ENCODE results near the gene ST3GAL3.

The ST3GAL3 gene

DNA sequence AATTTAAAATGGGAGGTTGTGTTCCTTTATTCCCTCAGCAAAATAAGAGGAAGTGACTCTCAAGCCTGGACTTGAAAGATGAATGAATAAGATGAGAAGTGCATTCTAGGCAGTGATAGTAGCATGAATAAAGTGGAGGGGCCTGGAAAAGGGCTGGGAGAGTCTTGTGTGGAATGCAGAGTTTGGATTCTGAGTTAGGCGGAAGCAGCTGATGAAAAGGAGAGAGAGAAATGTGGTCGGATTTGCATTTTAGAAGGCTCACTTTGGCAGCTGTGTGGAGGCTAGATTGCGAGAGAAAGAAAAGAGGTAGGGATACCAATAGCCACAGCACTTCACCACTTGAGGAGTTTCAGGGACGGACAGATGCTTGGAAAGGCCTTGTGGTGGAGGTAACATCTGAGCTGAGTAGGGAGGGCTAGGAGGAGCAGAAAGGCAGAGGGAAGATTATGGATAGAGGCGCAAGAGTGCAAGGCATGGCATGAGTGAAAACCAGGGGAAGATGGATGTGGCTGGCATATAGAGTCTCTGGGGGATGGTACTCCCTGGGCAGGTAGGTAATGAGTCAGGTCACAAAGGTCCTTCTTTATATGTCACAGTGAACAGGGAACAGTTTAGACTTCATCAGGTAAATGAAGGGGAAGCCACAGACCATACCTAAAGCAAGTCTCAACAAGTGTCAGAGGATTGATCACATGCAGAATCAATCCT lies 59.6 kb downstream of the ST3GAL3 start:
- H3K9ac ChIP-seq (ENCODE audit: insufficient read length, low read depth) = peak overlapping the region; percentile 63

DNA sequence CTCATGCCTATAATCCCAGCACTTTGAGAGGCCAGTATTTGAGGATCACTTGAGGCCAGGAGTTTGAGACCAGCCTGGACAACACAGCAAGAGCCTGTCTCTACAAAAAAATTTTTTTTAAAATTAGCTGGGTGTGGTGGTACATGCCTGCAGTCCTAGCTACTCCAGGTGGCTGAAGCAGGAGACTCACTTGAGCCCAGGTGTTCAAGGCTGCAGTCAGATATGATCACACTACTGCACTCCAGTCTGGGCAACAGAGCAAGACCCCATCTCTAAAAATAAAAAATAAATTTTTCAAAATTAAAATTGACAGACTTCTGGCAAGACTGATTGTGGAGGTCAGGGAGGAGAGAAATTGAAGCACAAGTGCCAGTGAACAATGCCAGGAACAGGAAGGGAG lies 60.8 kb downstream of the ST3GAL3 start:
- H3K36me3 ChIP-seq (ENCODE audit: insufficient read depth, insufficient read length, low read length) = no peaks in the 10 kb centered on the region
- H3K4me1 ChIP-seq (ENCODE audit: insufficient read depth, insufficient read length) = peaks cover 12% of the 10 kb centered on the region
- TF ChIP-seq SUZ12 (IDR thresholded peaks at IDR 0.05; ENCODE audit: extremely low read depth, insufficient read depth, insufficient read length) (no peak), ZNF274 (IDR thresholded peaks at IDR 0.05; ENCODE audit: low read depth, low read length) (no peak), YY1 (IDR thresholded peaks at IDR 0.05; ENCODE audit: insufficient read depth, insufficient read length) (no peak)

More for the DNA sequence above, 59.6 kb downstream of the ST3GAL3 start:
- Histone ChIP-seq H3K4me1 (ENCODE audit: insufficient read depth, insufficient read length) (peaks cover 12% of the 10 kb centered on the region), H3K4me3 (ENCODE audit: insufficient read length, low read depth) (no peak overlapping the region), H3K27me3 (ENCODE audit: insufficient read depth, insufficient read length) (no peaks in the 10 kb centered on the region), H3K36me3 (ENCODE audit: insufficient read depth, insufficient read length, low read length) (no peaks in the 10 kb centered on the region), H3K9me3 (ENCODE audit: insufficient read depth, low read length) (no peaks in the 10 kb centered on the region)
- TF ChIP-seq SUZ12 (IDR thresholded peaks at IDR 0.05; ENCODE audit: extremely low read depth, insufficient read depth, insufficient read length) (no peak), ZNF274 (IDR thresholded peaks at IDR 0.05; ENCODE audit: low read depth, low read length) (no peak), YY1 (IDR thresholded peaks at IDR 0.05; ENCODE audit: insufficient read depth, insufficient read length) (no peak)
- DNase-seq (ENCODE audit: low read depth, low spot score) = peak; percentile 72

DNA sequence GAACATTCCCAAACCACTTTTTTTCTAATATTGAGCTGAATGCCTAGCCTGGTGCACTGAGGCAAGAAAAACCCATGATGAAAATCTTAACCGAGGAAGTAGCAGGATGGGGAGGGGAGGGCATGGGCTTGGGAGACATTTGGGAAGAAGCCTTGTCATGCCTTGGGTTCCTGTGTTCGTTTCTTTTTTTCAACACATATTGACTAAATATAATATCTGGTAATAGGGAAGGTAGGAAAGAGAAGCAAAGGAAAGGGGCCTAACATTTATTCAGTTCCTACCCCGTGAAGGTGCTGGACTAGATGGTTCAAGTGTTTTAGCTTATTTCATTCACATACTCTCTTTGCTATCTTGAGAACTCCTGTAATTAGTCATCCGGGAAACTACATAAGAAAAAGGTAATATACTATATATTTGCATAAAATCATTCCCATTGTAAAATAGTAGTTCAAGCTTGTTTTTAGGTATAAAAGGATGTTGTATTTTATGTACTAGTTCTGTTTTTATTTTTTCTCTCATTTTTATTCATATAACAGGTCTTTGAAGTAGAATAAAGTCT lies 62.1 kb downstream of the ST3GAL3 start:
- Histone ChIP-seq H3K27me3 (ENCODE audit: insufficient read depth, insufficient read length) (no peaks in the 10 kb centered on the region), H3K4me3 (ENCODE audit: insufficient read length, low read depth) (no peak overlapping the region), H3K4me1 (ENCODE audit: insufficient read depth, insufficient read length) (peaks cover 10% of the 10 kb centered on the region), H3K9me3 (ENCODE audit: insufficient read depth, low read length) (no peaks in the 10 kb centered on the region), H3K36me3 (ENCODE audit: insufficient read depth, insufficient read length, low read length) (no peaks in the 10 kb centered on the region), H3K9ac (ENCODE audit: insufficient read length, low read depth) (no peak overlapping the region)
- no peak for DNase-seq (ENCODE audit: low read depth, low spot score)
- TF ChIP-seq SUZ12 (IDR thresholded peaks at IDR 0.05; ENCODE audit: extremely low read depth, insufficient read depth, insufficient read length) = no peak
- no peak for TF ChIP-seq YY1 (IDR thresholded peaks at IDR 0.05; ENCODE audit: insufficient read depth, insufficient read length)
- TF ChIP-seq ZNF274 (IDR thresholded peaks at IDR 0.05; ENCODE audit: low read depth, low read length) = no peak

More for the DNA sequence above, 60.8 kb downstream of the ST3GAL3 start:
- Histone ChIP-seq H3K9ac (ENCODE audit: insufficient read length, low read depth) (no peak overlapping the region), H3K27me3 (ENCODE audit: insufficient read depth, insufficient read length) (no peaks in the 10 kb centered on the region), H3K4me3 (ENCODE audit: insufficient read length, low read depth) (no peak overlapping the region), H3K9me3 (ENCODE audit: insufficient read depth, low read length) (no peaks in the 10 kb centered on the region)
- DNase-seq (ENCODE audit: low read depth, low spot score) = no peak

DNA sequence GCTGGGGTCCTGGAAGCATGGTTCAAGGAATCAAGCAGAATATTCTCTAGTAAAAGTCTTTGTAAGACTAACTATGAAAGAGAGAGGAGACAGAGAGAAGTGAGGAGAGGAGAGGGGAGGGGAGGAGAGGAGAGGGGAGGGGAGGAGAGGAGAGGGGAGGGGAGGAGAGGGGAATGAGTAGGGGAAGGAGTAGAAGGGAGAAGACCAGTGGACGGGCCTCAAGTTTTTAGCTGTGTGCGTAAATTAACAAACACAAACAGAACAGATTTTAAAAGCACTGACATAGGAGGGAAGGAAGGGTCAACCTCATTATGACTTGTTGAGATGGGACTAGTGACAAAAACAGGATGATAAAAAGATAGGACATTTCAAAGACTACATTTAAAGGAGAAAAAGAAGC lies 62.8 kb downstream of the ST3GAL3 start:
- no peak overlapping the region for H3K9ac ChIP-seq (ENCODE audit: insufficient read length, low read depth)
- no peaks in the 10 kb centered on the region for H3K27me3 ChIP-seq (ENCODE audit: insufficient read depth, insufficient read length)
- H3K36me3 ChIP-seq (ENCODE audit: insufficient read depth, insufficient read length, low read length) = no peaks in the 10 kb centered on the region
- no peak overlapping the region for H3K4me3 ChIP-seq (ENCODE audit: insufficient read length, low read depth)
- H3K4me1 ChIP-seq (ENCODE audit: insufficient read depth, insufficient read length) = peaks cover 7% of the 10 kb centered on the region
- TF ChIP-seq ZNF274 (IDR thresholded peaks at IDR 0.05; ENCODE audit: low read depth, low read length) (no peak), YY1 (IDR thresholded peaks at IDR 0.05; ENCODE audit: insufficient read depth, insufficient read length) (no peak), SUZ12 (IDR thresholded peaks at IDR 0.05; ENCODE audit: extremely low read depth, insufficient read depth, insufficient read length) (no peak)
- DNase-seq (ENCODE audit: low read depth, low spot score) = no peak
- no peaks in the 10 kb centered on the region for H3K9me3 ChIP-seq (ENCODE audit: insufficient read depth, low read length)

DNA sequence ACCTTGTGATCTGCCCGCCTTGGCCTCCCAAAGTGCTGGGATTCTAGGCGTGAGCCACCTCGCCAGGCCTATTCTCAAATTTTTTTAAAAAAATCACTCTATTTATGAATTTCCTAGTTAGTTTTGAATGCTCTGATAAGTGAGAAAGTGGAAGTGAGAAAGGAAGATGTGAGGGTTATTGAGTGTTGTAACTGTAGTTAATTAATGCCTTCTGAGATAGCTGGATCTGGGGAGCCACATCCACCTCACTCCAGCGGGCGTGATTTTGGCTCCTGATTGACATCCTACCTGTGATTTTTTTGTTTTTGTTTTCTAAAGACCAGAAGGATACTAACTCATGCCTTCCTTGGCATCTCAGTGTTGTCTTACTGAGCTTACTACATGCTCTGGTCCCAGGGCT lies 65.6 kb downstream of the ST3GAL3 start:
- H3K9me3 ChIP-seq (ENCODE audit: insufficient read depth, low read length) = no peaks in the 10 kb centered on the region
- H3K4me3 ChIP-seq (ENCODE audit: insufficient read length, low read depth) = no peak overlapping the region
- no peak for TF ChIP-seq YY1 (IDR thresholded peaks at IDR 0.05; ENCODE audit: insufficient read depth, insufficient read length)
- no peak for TF ChIP-seq SUZ12 (IDR thresholded peaks at IDR 0.05; ENCODE audit: extremely low read depth, insufficient read depth, insufficient read length)
- TF ChIP-seq ZNF274 (IDR thresholded peaks at IDR 0.05; ENCODE audit: low read depth, low read length) = no peak

DNA sequence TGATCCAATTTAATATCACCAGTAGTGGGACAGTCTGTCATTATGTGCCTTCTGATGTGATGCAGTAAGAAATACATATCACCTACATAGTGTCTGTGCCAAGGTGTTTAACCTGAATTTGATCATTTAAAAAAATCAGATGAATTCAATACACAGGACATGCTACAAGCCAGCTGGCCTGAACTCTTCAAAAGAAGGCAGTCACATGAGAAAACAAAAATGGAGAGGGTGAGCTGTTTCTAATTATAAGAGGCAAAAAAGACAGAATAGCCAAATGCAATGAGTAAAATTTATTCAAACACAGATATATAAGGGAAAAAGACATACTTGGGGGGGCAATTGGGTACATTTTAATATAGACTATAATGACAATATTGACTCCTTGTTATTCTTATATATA lies 66.5 kb downstream of the ST3GAL3 start:
- Histone ChIP-seq H3K9me3 (ENCODE audit: insufficient read depth, low read length) (no peaks in the 10 kb centered on the region), H3K27me3 (ENCODE audit: insufficient read depth, insufficient read length) (no peaks in the 10 kb centered on the region), H3K36me3 (ENCODE audit: insufficient read depth, insufficient read length, low read length) (no peaks in the 10 kb centered on the region), H3K4me1 (ENCODE audit: insufficient read depth, insufficient read length) (no peaks in the 10 kb centered on the region), H3K9ac (ENCODE audit: insufficient read length, low read depth) (no peak overlapping the region), H3K4me3 (ENCODE audit: insufficient read length, low read depth) (no peak overlapping the region)
- no peak for DNase-seq (ENCODE audit: low read depth, low spot score)
- TF ChIP-seq SUZ12 (IDR thresholded peaks at IDR 0.05; ENCODE audit: extremely low read depth, insufficient read depth, insufficient read length) = no peak
- no peak for TF ChIP-seq ZNF274 (IDR thresholded peaks at IDR 0.05; ENCODE audit: low read depth, low read length)
- no peak for TF ChIP-seq YY1 (IDR thresholded peaks at IDR 0.05; ENCODE audit: insufficient read depth, insufficient read length)

More for the DNA sequence above, 65.6 kb downstream of the ST3GAL3 start:
- DNase-seq (ENCODE audit: low read depth, low spot score) = no peak
- H3K9ac ChIP-seq (ENCODE audit: insufficient read length, low read depth) = no peak overlapping the region
- no peaks in the 10 kb centered on the region for H3K27me3 ChIP-seq (ENCODE audit: insufficient read depth, insufficient read length)
- H3K36me3 ChIP-seq (ENCODE audit: insufficient read depth, insufficient read length, low read length) = no peaks in the 10 kb centered on the region
- no peaks in the 10 kb centered on the region for H3K4me1 ChIP-seq (ENCODE audit: insufficient read depth, insufficient read length)

DNA sequence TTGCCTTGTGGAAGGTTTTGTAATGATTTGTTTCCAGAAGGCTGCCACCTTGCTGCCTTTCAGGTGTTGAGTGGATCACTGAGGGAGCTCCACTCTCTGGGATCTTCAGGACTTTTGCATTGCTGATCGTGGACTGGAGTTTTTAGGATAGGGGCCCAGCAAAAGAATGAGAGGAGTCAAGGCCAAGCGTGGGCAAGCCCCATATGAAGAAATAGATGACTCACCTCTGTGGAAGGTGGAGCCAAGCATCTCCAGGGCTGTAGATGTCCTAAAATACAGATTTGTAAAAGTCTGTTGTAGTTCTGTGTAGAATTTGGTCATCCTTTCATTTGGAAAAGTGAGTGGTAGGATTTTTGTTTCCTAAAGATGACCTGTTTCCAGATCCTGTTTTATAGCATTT lies 67.0 kb downstream of the ST3GAL3 start:
- TF ChIP-seq YY1 (IDR thresholded peaks at IDR 0.05; ENCODE audit: insufficient read depth, insufficient read length) (no peak), SUZ12 (IDR thresholded peaks at IDR 0.05; ENCODE audit: extremely low read depth, insufficient read depth, insufficient read length) (no peak), ZNF274 (IDR thresholded peaks at IDR 0.05; ENCODE audit: low read depth, low read length) (no peak)
- Histone ChIP-seq H3K9me3 (ENCODE audit: insufficient read depth, low read length) (peaks cover 4% of the 10 kb centered on the region), H3K4me1 (ENCODE audit: insufficient read depth, insufficient read length) (no peaks in the 10 kb centered on the region), H3K4me3 (ENCODE audit: insufficient read length, low read depth) (no peak overlapping the region), H3K9ac (ENCODE audit: insufficient read length, low read depth) (no peak overlapping the region), H3K36me3 (ENCODE audit: insufficient read depth, insufficient read length, low read length) (no peaks in the 10 kb centered on the region), H3K27me3 (ENCODE audit: insufficient read depth, insufficient read length) (no peaks in the 10 kb centered on the region)
- no peak for DNase-seq (ENCODE audit: low read depth, low spot score)

Measured in NT2/D1 (cell line).